ENCODE results near the gene CPEB1. TPM values are rescaled to one million over a fixed set of nuclear protein-coding genes. Genes with fewer than 3 reads are reported as not detected.

CPEB1 gene
- total and polyA plus RNA-seq, 2 donors (not counting 1 experiment from before 2014, with no cell fraction given), result 0.19 to 0.62 TPM

DNA sequence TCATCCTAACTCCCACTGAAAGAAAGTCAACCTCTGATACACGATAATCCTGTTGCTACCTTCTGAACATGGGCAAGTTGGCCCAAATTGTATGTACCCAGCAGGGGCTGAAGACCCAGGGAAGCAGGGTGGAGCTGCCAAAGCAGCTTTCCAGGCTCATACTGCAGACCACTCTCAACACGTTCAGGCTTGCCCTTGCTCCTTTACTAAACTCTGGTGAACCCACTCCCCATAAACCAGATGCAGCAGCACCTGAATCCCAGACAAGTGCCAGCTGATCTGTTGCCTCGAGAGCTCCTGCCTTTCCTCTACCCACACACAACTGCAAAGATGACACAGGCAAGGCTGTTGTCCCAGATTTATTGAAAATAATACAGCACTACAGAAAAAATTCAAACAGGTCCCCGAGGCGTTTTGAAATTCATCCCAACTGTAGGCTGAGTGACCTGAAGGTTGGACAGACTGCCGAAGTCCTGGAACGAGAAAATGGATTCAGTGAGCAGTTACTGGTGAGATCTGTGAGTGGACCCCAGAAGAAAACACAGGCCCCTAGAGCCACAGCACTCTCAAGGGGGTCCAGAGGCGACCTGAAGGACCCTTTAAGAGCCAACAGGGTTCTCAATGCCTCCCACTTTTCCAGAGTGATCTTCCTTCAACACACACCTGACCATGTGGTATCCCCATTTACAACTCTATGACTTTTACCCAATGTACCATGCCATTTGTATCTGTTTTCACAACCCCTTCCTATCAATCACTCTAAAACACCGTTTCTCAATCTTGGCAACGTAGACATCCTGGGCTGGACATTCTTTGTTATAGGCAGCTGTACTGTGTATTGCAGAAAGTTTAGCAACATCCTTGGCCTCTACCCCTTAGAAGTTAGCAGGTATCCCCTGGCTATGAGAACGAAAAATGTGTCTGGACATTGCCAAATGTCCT is 110.5 kb downstream of the CPEB1 start:
- H3K79me2 ChIP-seq (ENCODE audit: control insufficient read depth, insufficient read depth, low read length), result peaks cover 11% of the 10 kb centered on the region
- intact Hi-C loops (cut with micrococcal nuclease), result no loop called here
- no peak overlapping the region for H3K9ac ChIP-seq (ENCODE audit: low read length)
- POLR2A ChIA-PET, result no interaction called here
- no peaks in the 10 kb centered on the region for H3K9me3 Mint-ChIP-seq (ENCODE audit: insufficient read depth)
- no peak overlapping the region for H3K4me3 Mint-ChIP-seq
- no peak overlapping the region for H3K4me2 ChIP-seq (replicated peaks; ENCODE audit: low read depth, low read length, poor library complexity, severe bottlenecking)
- CTCF ChIA-PET, result interaction anchor here (0.6 to 1.6 kb wide), 4 partner anchors 9 to 463 kb away, joined by 3 to 4 read pairs (median 3); no protein-coding TSS in a partner anchor
- peaks cover 22% of the 10 kb centered on the region for H3K4me1 Mint-ChIP-seq
- peak overlapping the region; percentile 17 for H3K27ac Mint-ChIP-seq
- no peak overlapping the region for H3K4me3 ChIP-seq (ENCODE audit: control extremely low read depth in 1 of 5, extremely low read depth in 1 of 5, insufficient read depth in 1 of 5, low read depth in 2 of 5, low read length in 4 of 5)
- no peak overlapping the region for H3K27ac ChIP-seq (ENCODE audit: low read length in 2 of 2)
- H3K4me1 ChIP-seq (ENCODE audit: control insufficient read depth in 2 of 2, insufficient read depth in 2 of 2, low read length in 2 of 2), result peaks cover 10 to 23% of the 10 kb centered on the region in 2 donors
- no peak overlapping the region for H2AFZ ChIP-seq (ENCODE audit: insufficient read depth, low read depth, low read length, poor library complexity, severe bottlenecking)
- peaks cover 0 to 36% of the 10 kb centered on the region in 2 experiments for H3K36me3 ChIP-seq (replicated peaks in 1 of 2; ENCODE audit: control extremely low read depth in 1 of 2, control insufficient read depth in 1 of 2, extremely low read depth in 1 of 2, insufficient read depth in 2 of 2, low read length in 1 of 2)
- no peak for TF ChIP-seq EZH2 (IDR thresholded peaks at IDR 0.05; ENCODE audit: borderline replicate concordance, insufficient read depth, low read depth, low read length, poor library complexity, severe bottlenecking)
- TF ChIP-seq, protein P1, sequence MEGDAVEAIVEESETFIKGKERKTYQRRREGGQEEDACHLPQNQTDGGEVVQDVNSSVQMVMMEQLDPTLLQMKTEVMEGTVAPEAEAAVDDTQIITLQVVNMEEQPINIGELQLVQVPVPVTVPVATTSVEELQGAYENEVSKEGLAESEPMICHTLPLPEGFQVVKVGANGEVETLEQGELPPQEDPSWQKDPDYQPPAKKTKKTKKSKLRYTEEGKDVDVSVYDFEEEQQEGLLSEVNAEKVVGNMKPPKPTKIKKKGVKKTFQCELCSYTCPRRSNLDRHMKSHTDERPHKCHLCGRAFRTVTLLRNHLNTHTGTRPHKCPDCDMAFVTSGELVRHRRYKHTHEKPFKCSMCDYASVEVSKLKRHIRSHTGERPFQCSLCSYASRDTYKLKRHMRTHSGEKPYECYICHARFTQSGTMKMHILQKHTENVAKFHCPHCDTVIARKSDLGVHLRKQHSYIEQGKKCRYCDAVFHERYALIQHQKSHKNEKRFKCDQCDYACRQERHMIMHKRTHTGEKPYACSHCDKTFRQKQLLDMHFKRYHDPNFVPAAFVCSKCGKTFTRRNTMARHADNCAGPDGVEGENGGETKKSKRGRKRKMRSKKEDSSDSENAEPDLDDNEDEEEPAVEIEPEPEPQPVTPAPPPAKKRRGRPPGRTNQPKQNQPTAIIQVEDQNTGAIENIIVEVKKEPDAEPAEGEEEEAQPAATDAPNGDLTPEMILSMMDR (IDR thresholded peaks at IDR 0.05), result no peak
- ATAC-seq (ENCODE audit: low read depth), result no peak
- H3K27me3 Mint-ChIP-seq, result no peaks in the 10 kb centered on the region
- no peak for DNase-seq
- H3K27me3 ChIP-seq (replicated peaks in 1 of 4; ENCODE audit: control extremely low read depth in 1 of 4, control insufficient read depth in 3 of 4, insufficient read depth in 4 of 4, low read length in 3 of 4), result no peaks in the 10 kb centered on the region
- WGBS (ENCODE audit: insufficient coverage), result 86% methylated on average over 5 of the region's 11 CpGs
- peaks cover 26% of the 10 kb centered on the region for H4K20me1 ChIP-seq (ENCODE audit: control insufficient read depth, insufficient read depth, low read length, poor library complexity, severe bottlenecking)
- no peaks in the 10 kb centered on the region for H3K9me3 ChIP-seq (ENCODE audit: control extremely low read depth in 1 of 3, control insufficient read depth in 2 of 3, insufficient read depth in 1 of 3, low read length in 2 of 3)

Data from B cell (primary cell).